Activated CD4-positive, alpha-beta T cell treated with anti-CD3 and anti-CD28 coated beads, Interleukin-10, Interleukin-2, amounts not matched to agents 100 ng/mL and 50 ng/mL, durations not matched to agents 16 hours and 8 hours (primary cell): Measurements from ENCODE around the gene CDK19.

Experiments used
- DNase-seq: peaks from one replicate; pipeline ENCODE4 v3.0.0-alpha.2; 2020

The CDK19 gene

DNA sequence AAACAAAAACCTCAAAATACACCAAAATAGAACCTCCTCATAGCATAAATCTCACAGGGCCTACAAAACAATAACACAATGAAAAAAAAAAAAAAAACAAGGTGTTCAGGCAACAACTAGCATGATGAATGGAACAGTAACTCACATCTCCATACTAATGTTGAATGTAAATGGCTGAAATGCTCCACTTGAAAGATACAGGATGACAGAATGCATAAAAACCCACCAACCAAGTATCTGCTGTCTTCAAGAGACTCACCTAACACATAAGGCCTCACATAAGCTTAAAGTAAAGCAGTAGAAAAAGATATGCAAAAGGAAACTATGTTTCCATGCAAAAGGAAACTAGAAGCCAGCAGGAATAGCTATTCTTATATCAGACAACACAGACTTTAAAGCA, 121.3 kb downstream of the CDK19 start:
- DNase-seq = no peak

DNA sequence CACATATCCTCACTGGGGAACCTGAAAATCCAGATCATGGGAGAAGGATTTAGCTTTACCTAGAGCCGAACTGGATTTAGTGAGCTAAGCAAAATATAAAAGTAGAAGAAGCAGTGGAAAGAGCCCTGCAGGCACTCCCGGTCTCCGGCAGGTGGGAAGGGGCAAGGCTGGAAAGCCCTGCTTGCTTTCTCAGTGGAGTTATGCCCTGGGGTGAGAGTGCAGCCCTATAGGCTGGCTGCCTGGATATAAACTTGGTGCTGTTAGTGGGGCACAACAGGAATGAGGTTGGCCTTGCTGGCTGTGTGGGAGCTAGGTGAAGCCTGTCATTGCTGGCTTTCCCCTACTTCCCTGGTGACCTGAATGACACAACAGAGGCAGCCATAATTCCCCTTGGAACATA, 122.0 kb downstream of the CDK19 start:
- DNase-seq = no peak

DNA sequence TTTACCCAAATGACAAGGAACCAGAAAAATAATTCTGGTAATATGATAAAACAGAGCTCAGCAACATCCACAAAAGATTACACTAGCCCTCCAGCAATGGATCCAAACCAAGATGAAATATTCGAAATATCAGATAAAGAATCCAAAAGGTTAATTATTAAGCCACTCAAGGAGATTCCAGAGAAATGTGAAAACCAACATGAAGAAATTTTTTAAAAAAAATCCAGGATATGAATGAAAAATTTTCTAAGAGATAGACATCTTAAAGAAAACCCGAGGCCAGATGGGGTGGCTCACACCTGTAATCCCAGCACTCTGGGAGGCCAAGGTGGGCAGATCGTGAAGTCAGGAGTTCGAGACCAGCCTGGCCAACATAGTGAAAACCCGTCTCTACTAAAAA, 124.4 kb downstream of the CDK19 start:
- DNase-seq = no peak

DNA sequence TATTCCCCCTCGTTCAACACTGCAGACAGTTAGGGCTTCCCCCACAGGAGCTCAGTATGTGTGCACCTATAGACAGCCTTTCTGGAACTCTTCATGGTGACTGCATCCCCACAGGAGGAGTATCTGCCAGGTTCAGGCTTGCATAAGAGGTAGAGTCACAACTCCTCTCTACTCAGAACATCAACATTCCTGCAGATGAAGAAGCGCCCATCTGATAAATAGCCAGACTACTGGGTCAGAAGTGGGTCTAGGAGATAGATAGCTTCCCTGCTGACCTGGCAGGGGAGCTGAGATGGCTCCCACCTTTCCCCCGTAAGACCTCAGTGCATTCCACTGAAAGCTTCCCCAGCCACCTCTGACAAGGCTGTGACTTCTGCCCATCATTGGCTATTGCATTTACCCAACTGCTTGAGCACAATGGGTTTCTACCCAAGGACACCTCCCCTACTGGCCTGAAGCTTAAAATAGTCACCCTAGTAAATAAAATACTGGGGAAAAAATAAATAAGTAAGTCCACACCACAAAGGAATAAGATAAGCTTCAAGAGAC, 125.1 kb downstream of the CDK19 start:
- no peak for DNase-seq

DNA sequence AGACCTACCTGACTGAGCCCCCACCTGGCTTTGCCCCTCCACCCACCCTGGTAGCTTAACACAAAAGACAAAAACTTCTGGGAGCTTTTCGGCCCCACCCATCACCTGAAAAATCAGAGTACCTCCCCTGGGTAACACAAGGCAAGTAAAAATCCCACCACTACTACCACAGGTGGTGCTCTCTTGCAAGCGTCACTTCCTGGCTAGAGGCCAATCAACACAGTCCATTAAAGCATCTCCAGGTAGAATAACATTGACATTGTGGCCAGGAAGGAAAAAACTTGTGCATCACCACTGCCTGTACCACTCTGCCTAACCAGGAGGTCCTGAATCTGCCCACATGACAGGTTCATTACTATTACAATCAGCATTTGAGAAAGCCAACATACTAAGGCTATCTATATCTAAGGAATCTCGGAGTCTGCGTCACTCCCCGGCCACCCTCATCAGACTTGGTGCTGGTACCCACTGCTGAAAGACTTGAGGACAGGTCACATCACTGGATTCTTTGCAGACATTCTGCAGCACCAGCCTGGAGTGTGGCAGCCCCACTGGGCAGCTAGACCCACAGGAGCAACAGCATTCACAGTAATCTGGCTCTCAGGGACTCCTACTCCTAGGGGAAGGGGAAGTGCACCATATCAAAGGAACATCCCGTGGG, 125.9 kb downstream of the CDK19 start:
- DNase-seq = no peak

DNA sequence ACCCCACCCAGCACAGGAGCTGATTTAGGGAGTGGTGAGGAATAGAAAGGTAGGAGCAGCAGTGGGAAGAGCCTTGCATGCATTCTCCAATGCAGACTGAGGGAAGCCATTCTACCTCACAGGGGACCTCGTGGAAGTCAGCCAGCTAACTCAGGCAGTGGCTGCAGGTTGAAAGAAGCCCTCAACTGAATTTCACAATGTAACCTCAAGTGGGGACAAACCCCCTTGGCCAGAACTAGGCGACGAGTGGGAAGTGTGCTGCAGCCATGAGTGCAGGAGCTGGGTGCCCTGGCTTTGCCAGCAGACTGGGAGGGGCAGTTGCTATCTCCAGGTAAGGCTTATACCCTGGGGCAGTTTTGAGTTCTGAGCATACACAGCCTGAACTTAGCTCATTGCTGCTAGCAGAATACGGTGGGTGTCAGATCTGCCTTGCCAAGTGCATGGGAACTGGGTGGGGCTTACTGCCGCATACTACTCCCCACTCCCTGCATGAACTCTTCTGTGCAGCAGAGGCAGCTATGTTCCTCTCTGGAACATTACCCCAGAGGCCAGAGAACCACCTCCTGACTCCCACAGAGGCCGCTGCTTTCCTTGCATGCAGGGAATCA, 126.5 kb downstream of the CDK19 start:
- no peak for DNase-seq

DNA sequence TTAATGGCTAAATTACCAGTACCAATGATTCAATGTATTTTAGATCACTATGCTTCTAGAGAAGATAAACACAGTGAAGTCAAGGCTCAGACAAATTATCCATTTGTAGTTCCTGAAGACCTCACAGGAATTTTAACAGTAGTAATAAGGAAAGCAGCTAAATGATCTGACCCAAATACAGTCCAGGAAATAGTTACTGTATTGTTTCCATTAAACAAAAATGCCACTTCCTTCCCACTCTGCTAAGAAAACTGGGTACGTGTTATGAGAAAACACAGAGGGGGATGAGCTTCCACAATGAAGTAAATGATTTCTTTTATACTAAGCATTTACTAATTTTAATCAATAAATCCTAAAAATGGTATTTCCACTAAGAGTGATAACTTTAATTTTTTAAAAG, 127.9 kb downstream of the CDK19 start:
- DNase-seq = no peak

DNA sequence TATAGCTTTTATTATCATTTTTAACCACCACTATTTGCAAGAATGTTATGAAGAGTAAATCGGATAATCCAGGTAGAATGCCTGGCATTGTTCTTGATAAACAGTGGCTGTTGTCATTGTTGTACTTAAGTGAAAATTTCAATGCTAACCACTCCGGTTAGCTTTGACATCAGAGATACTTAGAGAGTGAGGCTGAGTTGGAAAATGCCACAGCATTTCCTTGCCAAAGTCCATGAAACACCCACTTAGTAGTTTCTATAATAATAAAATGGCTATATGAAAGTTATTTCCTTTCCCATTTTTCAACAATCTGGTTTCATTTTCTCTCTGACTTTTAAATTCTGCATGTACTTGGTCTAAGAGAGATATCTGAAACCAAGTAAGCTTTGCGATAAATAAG, 132.0 kb downstream of the CDK19 start:
- DNase-seq = no peak

DNA sequence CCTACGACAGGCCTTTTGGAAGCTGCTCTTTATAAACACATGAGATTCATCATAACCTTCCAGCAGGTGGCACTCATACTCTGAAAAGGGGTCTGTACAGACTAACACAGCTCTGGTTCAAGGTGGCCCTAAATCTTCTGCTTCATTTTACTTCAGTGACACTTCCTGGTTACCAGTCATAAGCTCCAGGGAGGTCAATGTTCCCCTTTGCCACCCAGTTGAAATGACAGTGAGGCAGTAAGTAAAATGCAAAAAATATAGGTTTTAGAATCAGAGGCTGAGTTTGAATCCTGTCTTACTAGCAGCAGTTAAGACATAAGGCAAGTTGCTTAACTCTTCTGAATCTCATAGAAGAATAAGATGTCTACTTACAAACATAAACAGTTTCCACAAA, 132.8 kb downstream of the CDK19 start:
- DNase-seq = peak; percentile 87

DNA sequence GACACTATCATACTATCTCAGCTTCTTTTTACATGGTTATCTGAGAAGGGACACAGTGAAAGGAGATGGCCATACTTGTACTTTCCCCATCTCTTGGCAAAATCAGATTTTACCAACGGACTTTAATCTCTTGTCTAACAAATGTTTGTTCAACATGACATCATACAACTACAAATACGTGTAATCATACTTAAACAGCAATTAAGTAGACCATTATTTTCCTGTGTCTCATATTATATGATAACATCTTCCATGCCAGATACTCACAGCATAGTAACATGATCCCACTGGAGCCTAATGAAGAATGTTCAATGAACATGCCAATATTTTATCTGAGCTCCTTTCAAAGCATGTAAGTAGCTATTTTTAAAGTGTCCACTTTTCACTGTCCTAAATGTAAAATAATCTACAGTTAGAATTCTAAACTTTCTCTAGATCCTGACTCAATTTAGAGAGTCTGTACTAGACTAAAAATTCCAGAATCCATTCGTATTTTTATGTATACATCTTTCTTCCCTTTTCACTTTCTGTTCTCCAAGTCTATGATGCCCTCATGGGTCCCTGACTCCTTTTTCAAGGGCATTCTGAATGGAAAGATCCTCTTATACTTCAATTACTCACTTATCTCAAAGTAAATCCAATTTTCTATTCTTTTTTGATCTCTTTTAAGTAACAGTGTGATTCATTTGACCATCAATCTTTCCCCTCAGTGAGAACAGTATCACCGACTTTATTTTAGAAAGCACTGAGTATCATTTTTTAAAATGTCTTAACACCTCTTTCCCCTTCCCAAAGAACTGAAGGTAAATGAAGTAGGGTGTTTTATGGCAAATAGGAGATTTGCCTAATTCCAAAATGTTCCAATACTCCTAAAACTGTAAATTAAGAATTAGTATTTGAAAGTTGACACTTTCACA, 133.5 kb downstream of the CDK19 start:
- DNase-seq = no peak

DNA sequence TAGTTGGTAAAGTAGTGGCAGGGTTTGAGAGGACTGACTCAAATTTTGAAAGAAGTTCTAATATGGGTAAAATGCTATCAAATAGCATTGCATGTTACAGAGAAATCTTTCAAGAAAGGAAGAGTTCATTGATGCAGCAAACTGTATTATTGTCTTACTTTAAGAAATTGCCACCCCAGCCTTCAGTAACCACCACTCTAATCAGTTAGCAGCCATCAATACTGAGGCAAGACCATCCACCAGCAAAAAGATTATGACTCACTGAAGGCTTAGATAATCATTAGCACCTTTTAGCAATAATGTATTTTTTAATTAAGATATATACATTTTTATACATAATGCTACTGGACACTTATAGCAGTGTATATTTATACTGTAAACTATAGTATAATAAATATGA, 138.9 kb downstream of the CDK19 start:
- no peak for DNase-seq

DNA sequence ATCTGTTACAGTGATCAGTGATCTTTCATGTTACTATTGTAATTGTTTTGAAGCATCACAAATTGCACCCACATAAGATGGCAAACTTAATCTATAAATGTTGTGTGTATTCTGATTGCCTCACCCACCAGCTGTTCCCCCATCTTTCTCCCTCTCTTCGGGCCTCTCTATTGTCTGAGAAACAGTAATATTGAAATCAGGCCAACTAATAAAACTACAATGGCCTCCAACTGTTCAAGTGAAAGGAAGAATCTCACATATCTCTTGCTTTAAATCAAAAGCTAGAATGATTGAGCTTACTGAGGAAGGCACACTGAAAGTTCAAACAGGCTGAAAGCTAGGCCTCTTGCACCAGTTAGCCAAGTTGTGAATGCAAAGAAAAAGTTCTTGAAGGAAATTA, 141.2 kb downstream of the CDK19 start:
- DNase-seq = no peak

DNA sequence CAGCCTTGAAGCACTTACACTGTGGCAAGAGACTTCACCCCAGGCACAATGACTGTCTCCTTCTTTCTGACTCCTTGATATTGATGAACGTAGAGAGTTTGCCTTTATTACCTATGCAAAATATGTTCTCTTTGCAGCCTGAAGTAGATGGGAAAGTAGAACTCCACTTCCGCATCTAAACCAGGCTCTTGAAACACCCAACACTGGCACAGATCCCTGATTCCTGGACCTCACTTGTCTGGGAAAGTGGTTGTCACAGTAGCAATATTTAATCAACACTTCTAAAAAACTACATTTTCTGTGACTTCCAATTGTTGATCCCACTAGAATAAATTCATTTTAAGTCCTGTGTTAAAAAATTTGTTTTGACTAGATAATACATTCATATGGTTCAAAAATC, 143.1 kb downstream of the CDK19 start:
- DNase-seq = no peak

DNA sequence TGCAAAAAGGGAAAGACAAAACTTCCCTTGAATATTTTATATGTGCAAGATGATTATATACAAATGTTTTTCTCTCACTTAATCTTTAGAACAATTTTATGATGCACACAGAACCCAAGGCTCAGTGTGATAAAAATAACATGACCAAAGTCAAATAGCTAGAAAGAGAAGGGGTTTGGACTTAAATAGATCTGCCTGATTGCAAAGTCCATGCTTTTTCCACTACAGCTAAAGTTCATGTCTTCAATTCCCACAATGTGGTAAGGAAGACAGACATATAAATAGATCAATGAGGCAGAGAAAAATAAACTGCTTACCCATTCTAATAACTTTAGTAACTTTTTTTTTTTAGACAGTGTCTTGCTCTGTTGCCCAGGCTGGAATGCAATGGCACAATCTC, 143.8 kb downstream of the CDK19 start:
- DNase-seq = no peak

DNA sequence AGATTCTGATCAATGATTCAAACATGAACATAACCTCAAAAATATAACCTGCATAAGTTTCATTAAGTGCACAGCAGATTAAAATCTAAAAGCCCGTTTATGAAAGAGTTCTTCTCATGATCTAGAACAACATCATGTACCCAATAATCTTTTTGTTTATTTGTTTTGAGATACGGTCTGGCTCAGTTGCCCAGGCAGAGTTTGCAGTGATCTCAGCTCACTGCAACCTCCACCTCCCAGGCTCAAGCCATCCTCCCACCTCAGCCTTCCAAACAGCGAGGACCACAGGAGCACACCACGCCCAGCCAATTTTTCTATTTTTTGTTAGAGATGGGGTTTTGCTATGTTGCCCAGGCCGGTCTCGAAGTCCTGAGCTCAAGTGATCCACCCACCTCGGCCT, 149.7 kb downstream of the CDK19 start:
- no peak for DNase-seq

DNA sequence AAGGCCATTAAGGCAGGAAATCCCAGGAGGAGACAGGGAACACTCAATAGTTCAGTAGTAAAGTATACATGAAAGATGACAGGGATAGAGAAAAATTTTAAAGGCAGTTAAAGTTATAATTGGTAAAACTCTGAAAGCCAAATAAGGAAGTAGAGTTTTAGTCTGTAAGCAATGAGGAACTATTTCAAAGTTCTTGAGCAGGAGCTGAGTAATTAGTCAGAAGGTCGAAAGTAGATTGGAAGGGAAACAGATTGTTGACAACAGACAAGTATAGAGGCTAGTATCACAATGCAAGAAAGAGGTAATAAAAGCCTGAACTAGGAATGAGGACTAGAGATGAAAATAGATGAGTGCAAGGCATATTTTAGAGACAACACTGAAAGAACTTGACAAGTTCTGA, 150.3 kb downstream of the CDK19 start:
- no peak for DNase-seq

DNA sequence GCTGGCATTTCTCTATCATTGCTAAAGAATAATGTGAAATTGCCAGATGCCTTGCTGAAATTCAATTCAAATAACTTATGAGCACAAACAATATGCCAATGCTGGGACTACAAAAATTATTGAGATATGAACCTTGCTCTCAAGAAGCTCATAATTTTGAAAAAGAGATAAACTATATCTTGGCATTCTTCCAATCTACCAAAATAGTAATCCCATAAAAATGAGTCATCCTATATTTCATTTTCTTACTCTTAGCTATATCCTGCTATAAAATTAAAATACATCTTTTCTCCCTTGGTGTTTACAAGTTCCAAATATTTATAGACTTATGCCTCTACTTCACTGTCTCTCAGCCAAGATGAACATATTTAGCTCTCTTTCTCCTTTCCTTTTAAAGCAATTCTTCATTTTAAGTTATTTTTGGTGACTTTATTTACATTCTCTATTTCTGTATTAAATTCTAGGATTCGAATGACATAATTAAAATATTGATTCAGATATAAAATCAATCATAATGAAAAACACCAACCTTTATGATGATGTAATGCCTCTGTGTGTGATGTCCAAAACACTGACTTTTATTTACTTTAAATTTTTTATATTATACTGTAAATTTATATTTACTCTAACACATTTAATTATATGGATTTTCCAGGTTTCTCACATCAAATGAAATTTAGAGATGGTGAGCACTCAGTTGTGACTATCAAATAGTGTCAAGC, 152.6 kb downstream of the CDK19 start:
- no peak for DNase-seq

DNA sequence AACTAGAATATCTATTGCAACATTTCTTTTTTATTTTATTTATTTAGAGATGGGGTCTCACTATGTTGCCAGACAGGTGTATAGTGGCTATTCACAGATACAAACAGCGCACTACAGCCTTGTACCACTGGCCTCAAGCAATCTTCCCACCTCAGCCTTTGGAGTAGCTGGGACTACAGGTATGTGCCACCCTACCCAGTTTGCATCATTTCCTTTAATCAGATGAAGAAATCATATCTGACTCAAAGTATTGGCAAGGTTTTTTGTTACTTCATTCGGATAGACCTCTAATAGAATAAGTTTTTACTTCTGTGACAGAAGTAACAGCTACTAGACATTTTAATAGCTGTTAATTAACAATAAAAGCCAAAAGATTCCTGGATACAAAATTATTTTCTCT, 153.9 kb downstream of the CDK19 start:
- DNase-seq = no peak

DNA sequence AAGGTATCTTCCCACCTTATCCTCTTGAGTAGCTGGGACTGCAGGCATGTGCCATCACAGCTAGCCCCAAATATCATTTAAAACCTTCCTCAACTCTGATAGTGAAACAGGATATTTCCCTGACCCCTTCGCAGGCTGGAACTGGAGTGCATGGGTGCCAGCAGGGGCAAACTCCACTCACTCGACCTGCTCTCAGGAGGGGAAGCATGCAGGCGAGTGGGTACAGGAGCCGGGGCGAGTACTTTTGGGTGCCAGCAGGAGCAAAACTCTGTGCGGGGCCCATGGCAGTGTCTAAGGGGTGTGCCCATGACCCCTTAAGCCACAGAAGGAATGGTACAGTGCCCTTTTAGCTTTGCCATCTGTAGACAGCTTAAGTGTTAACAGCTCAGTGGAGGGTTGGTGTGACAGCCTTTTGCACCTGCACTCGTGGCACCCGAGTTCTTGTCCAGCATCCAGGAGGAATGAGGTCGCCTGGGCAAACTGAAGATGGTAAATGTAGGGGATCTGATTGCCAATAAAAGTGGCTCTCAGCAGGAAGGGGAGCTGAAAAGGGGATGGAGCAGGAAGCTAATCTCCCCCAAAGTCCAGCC, 155.1 kb downstream of the CDK19 start:
- DNase-seq = no peak

DNA sequence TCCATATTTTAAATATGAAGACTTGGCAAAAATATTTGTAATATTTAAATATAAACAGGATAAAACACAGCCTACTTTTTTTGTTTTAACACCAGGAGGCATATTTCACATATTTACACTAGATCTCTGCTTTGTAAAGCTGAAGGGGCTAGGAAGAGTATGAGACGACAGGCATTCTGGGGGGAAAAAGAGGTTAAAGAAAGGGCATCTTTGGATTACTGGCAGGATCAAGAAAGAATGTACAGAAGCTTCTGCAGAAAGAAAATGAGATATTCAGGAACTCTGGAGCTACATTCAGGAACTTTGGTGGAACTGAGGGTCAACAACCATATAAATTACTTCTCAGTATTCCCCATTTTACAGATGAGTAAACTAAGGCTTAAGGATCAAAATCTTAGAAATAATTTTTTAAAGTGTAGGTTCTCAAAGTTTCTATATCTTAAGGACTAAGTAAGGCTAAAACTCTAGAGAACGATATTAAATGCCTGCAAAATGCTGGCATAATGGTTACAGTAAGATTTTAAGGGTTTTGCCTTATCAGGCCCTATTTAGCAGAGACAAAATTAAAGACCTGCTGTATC, 156.5 kb downstream of the CDK19 start:
- DNase-seq = no peak

DNA sequence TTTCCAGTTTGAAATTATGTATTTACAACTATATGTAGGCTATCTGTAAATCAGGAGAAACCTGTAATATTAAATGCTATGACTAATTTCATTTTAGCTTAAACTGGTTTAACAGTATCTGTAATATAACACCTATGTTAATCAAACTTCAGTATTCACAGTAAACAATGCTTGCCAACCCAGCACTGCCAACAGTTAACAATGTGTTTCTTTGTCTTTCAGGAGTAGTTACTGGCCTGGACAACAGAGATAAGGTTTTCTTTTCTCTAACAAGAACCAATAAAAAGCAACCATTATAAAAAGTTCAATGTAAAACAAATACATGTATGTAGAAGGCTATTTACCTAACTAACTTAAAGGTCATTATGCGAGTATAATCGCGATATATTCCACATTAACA, 158.8 kb downstream of the CDK19 start:
- no peak for DNase-seq

DNA sequence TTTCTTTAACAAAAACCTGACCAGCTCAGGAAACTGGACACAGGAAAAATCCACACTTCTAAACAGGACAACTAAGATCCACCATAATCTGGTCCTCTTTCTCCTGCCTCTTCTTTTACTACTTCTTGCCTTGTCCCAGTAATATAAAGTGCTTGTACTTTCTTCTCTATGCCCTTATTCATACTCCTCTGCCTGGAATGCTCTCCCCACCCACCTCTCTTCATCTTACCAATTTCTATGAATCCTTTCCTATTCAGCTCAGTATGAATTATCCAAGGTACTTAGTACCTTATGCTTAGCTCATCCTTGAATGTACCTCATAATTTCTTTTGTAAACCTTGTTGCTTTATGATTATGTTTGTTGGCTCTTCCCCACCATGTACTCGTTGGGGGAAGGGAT, 159.4 kb downstream of the CDK19 start:
- DNase-seq = no peak
